GM10266 (cell line): ENCODE data around the gene SBF2.

Source experiments
- DNase-seq: peaks from one replicate; pipeline ENCODE4 v3.0.0; 2012; ENCODE audit errors: extremely low spot score
- TF ChIP-seq, protein P1 (sequence below): IDR thresholded peaks from 2 replicates; pipeline ENCODE4 v1.5.1; 2012; ENCODE audit warnings: mild to moderate bottlenecking, low read depth; ENCODE audit not compliant: control insufficient read depth, insufficient read depth; ENCODE audit errors: missing control alignments

Gene SBF2

DNA sequence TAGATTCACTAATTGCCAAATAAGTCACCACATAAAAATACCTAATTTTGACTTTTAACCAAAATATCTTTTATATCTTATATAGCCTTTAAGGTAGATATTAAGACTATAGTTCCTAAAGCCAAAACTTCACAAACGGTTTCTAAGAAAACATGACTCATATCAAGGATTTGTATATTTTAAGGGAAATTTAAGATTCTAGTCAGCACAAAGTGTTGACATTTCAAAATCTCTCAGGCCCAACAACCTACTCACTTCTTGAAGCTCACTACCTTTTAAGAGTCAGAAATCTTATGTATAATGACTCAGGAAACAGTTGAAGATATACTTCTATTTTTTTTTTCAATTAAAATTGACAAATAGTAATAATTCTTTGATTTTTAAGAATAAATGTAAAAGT lies 221.9 kb downstream of the SBF2 start:
- DNase-seq, result no peak
- TF ChIP-seq, protein P1, sequence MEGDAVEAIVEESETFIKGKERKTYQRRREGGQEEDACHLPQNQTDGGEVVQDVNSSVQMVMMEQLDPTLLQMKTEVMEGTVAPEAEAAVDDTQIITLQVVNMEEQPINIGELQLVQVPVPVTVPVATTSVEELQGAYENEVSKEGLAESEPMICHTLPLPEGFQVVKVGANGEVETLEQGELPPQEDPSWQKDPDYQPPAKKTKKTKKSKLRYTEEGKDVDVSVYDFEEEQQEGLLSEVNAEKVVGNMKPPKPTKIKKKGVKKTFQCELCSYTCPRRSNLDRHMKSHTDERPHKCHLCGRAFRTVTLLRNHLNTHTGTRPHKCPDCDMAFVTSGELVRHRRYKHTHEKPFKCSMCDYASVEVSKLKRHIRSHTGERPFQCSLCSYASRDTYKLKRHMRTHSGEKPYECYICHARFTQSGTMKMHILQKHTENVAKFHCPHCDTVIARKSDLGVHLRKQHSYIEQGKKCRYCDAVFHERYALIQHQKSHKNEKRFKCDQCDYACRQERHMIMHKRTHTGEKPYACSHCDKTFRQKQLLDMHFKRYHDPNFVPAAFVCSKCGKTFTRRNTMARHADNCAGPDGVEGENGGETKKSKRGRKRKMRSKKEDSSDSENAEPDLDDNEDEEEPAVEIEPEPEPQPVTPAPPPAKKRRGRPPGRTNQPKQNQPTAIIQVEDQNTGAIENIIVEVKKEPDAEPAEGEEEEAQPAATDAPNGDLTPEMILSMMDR, result no peak

DNA sequence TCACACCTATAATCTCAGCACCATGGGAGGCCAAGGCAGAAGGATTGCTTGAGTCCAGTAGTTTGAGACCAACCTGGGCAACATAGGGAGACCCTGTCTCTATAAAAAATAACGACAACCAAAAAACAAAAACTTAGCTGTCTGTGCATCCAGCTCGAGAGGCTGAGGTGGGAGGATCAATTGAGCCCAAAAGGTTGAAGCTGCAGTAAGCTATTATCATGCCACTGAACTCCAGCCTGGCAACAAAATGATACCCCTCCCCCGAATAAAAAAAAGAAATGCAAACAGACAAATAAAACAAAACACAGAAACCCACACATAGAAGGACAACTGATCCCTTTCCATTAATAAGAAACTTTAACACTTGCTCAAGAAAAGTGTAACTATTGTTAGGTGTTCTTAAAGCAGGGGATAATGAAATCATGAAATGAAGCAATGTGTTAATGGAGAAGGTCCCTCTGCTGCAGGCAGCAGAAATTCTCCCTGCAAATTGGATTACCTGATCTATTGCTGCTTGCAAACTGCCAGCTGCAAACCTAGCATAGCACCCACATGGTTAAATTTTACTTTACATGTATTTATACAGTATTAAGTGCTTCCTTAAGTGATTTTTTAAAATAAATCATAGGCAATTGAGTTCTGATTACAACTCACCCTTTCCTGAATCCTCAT lies 226.3 kb downstream of the SBF2 start:
- DNase-seq, result no peak
- TF ChIP-seq, protein P1, result no peak

DNA sequence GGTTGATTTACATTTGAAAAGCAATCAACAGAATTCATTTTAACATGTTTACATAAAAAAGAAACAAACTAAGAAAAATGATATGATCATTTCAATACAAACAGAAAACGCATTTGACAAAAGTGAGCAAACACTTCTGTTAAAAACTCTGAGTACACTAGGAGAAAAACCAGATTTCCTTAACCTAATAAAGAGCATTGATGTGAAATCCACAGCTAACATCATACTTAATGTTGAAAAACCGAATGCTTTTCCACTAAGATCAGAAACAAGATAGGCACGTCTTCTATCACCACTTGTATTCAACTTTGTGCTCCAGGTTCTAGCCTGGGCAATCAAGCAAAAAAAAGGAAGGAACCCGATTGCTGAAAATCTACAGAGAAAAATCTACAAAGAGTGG lies 227.6 kb downstream of the SBF2 start:
- DNase-seq, result no peak
- TF ChIP-seq, protein P1, result no peak

DNA sequence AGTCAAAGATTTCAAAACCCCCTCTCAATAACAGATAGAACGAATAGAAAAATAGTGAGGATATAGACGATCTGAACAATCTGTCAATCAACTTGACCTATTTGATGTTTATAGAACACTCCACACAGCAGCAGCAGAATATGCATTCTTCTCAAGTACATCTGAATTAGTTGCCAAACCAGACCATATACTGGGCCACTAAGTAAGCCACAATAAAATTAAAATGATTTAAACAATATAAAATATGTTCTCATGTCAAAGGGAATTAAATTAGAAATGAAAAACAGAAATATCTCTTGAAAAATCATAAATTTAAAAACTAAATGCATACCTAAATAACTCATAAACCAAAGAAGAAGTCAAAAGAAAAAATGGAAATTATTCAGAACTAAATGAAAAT lies 229.2 kb downstream of the SBF2 start:
- no peak for DNase-seq
- TF ChIP-seq, protein P1, result no peak

DNA sequence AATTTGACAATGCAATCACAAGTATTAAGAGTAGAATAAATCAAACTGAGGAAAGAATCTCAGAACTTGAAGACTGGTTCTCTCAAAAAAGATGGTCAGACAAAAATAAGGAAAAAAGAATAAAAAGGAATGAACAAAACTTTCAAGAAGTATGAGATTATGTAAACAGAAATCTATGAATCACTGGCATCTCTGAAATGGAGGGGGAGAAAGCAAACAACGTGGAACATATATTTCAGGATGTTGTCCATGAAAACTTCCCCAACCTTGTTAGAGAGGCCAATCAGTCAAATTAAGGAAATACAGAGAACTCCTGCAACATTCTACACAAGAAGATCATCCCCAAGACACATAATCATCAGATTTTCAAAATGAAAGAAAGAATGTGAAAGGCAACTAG lies 235.7 kb downstream of the SBF2 start:
- no peak for DNase-seq
- TF ChIP-seq, protein P1, result no peak

DNA sequence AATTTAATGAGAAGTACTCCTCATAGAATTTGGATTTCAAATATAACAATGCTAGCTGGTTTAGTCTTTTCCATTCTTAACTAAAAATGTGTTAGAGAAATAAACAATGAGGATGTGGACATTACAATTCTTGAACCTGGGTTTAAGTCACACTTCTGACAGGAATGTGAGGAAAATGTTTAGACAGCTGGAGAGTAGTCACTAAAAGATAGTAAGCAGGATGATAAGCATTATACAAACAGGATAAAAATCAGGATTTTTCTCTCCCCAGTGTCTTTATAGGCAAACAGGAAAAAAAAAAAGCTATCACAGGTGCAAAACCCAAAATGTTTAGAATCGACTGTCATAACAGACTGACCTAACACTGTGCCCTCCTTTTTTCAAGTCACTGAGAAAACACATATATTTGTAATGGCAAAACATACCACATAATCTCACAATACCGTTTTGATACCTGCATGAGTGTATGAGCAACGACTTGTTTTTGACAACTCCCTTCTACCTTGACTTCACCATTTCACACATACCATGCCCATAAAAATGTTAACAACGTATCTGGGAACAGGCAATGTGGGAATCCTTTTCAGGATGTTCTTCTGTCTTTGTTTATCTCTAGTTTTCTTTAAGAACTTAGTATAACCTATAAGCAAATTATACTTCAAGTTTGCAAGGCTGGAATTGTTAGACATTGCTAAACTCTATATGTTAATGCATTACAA lies 242.0 kb downstream of the SBF2 start:
- DNase-seq, result no peak
- TF ChIP-seq, protein P1, result no peak

DNA sequence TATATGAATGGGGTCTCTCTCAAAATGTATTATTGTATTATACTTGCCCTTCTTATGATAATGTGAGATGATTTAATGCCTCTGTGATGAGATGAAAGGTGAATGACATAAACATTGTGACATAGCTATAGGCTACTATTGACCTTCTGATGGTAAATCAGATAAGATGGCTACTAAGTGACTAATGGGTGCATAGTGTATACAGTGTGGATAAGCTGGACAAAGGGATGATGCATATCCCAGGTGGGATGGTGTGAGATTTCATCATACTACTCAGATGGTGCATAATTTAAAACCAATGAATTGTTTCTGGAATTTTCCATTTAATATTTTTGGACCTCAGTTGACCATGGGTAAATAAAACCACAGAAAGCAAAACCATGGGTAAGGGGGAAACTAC lies 243.5 kb downstream of the SBF2 start:
- TF ChIP-seq, protein P1, result no peak
- DNase-seq, result no peak
